NK-92 (cell line): ENCODE data around the gene TLNRD1.
"Not testable (repeated sequence)": the region's sequence is repeated elsewhere in the genome, so short reads cannot be mapped to it uniquely, and the experiment has no call there.

ENCODE experiments used
- DNase-seq: peaks from one replicate; lab custom pipeline; 2025; ENCODE audit not compliant: unreplicated experiment; lab: John Stamatoyannopoulos, UW

The TLNRD1 gene

GRCh38 chr15:81000624-81001151 is at the start of gene TLNRD1:
Gene TLNRD1, plus strand, starts transcription at chr15:81000923. Its CDS starts 1,349 bp downstream, at chr15:81002272.
- no peak for DNase-seq

GRCh38 chr15:80951941-80952340 is 48.8 kb upstream of the TLNRD1 start:
- no peak for DNase-seq

GRCh38 chr15:80953001-80953952 is 47.4 kb upstream of the TLNRD1 start:
- DNase-seq: no peak

- no peak for DNase-seq
Measured at GRCh38 chr15:80953953-80954778, 46.6 kb upstream of the TLNRD1 start.

- not testable (repeated sequence) for DNase-seq
Measured at GRCh38 chr15:80955571-80956452, 44.9 kb upstream of the TLNRD1 start.

- DNase-seq: no peak
Measured at GRCh38 chr15:80957556-80957955, 43.2 kb upstream of the TLNRD1 start.

GRCh38 chr15:80957976-80958375 is 42.7 kb upstream of the TLNRD1 start:
- DNase-seq: no peak

- DNase-seq: no peak
Measured at GRCh38 chr15:80958818-80959495, 41.8 kb upstream of the TLNRD1 start.

- not testable (repeated sequence) for DNase-seq
Measured at GRCh38 chr15:80965454-80965853, 35.3 kb upstream of the TLNRD1 start.

GRCh38 chr15:80966431-80967197 is 34.1 kb upstream of the TLNRD1 start:
- DNase-seq: no peak

- no peak for DNase-seq
Measured at GRCh38 chr15:80967451-80967850, 33.3 kb upstream of the TLNRD1 start.

GRCh38 chr15:80967991-80968510 is 32.7 kb upstream of the TLNRD1 start:
- no peak for DNase-seq

GRCh38 chr15:80969316-80969715 is 31.4 kb upstream of the TLNRD1 start:
- no peak for DNase-seq

- DNase-seq: no peak
Measured at GRCh38 chr15:80970018-80970657, 30.6 kb upstream of the TLNRD1 start.

- DNase-seq: no peak
Measured at GRCh38 chr15:80970658-80971057, 30.1 kb upstream of the TLNRD1 start.

- DNase-seq: no peak
Measured at GRCh38 chr15:80971143-80971542, 29.6 kb upstream of the TLNRD1 start.

- DNase-seq: no peak
Measured at GRCh38 chr15:80972276-80972675, 28.4 kb upstream of the TLNRD1 start.

GRCh38 chr15:80974914-80975313 is 25.8 kb upstream of the TLNRD1 start:
- DNase-seq: no peak

GRCh38 chr15:80976851-80977250 is 23.9 kb upstream of the TLNRD1 start:
- DNase-seq: no peak
